ENCODE measurements around the gene ZNF433. TPM values are rescaled to one million over a fixed set of nuclear protein-coding genes. Genes with fewer than 3 reads are reported as not detected.

ZNF433 gene
- total RNA-seq, 1 donor from 2014 or later, result 1.4 TPM

- DNase-seq (ENCODE audit: low read depth), result no peak
- H3K4me3 ChIP-seq (ENCODE audit: low read depth, low read length), result peak within 1 kb of the TSS; percentile 86
- TF ChIP-seq, protein P1, sequence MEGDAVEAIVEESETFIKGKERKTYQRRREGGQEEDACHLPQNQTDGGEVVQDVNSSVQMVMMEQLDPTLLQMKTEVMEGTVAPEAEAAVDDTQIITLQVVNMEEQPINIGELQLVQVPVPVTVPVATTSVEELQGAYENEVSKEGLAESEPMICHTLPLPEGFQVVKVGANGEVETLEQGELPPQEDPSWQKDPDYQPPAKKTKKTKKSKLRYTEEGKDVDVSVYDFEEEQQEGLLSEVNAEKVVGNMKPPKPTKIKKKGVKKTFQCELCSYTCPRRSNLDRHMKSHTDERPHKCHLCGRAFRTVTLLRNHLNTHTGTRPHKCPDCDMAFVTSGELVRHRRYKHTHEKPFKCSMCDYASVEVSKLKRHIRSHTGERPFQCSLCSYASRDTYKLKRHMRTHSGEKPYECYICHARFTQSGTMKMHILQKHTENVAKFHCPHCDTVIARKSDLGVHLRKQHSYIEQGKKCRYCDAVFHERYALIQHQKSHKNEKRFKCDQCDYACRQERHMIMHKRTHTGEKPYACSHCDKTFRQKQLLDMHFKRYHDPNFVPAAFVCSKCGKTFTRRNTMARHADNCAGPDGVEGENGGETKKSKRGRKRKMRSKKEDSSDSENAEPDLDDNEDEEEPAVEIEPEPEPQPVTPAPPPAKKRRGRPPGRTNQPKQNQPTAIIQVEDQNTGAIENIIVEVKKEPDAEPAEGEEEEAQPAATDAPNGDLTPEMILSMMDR (conservative IDR thresholded peaks at IDR 0.05; ENCODE audit: low read depth, low read length), result no peak
These were observed 17.2 kb upstream of the ZNF433 start, which contains the start of gene ZNF878 for GRCh38 chr19:12052497-12053169. Gene ZNF878, minus strand, starts transcription at chr19:12052961. Its CDS starts 160 bp downstream, at chr19:12052801.

DNA sequence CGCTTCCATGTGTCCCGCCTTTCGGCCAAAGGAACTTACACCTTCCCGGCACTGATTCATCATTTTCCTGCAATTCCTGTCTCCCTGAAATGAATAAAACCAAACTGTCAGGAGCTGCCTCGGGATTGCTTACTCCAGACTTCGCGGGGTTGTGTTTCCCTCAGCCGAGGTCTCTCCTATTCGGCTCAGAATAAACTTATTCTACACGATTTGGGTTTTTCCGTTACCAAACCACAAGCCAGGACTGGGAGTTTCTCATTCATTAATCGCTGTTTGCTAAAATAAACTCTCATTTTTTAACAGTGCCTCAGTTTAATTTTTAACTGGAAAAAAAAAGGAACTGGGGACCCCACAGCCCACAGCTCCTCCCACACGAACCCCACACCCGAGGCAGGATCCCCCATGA lies 16.6 kb upstream of the ZNF433 start:
- peak overlapping the region; percentile 86 for H3K4me3 ChIP-seq (ENCODE audit: low read depth, low read length)
- TF ChIP-seq, protein P1 (conservative IDR thresholded peaks at IDR 0.05; ENCODE audit: low read depth, low read length), result no peak
- no peak for DNase-seq (ENCODE audit: low read depth)

DNA sequence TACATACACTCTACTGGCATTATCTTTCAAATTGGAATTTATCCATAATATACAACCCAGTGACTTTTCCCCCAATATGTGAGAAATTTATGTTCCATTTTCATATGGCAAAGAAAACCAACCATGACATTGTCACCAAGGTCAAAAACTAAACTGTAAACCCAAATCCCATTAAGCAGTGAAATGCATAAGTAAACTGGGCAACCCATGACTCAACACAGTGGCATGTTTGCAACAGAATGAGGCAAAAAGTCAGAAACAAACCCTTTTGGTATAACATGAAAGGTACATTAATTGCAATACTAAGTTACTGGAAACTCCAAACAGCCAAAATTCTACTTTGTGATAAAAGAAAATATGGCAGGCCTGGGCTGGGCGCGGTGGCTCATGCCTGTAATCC lies 12.4 kb upstream of the ZNF433 start:
- TF ChIP-seq, protein P1 (conservative IDR thresholded peaks at IDR 0.05; ENCODE audit: low read depth, low read length), result no peak
- no peak for DNase-seq (ENCODE audit: low read depth)
- no peak overlapping the region for H3K4me3 ChIP-seq (ENCODE audit: low read depth, low read length)

- no peak for DNase-seq (ENCODE audit: low read depth)
- TF ChIP-seq, protein P1 (conservative IDR thresholded peaks at IDR 0.05; ENCODE audit: low read depth, low read length), result no peak
- no peak overlapping the region for H3K4me3 ChIP-seq (ENCODE audit: low read depth, low read length)
These were observed 8.4 kb upstream of the ZNF433 start for GRCh38 chr19:12043752-12044422.

- no peak for DNase-seq (ENCODE audit: low read depth)
- TF ChIP-seq, protein P1 (conservative IDR thresholded peaks at IDR 0.05; ENCODE audit: low read depth, low read length), result no peak
- H3K4me3 ChIP-seq (ENCODE audit: low read depth, low read length), result no peak overlapping the region
These were observed 7.4 kb upstream of the ZNF433 start for GRCh38 chr19:12042893-12043292.

DNA sequence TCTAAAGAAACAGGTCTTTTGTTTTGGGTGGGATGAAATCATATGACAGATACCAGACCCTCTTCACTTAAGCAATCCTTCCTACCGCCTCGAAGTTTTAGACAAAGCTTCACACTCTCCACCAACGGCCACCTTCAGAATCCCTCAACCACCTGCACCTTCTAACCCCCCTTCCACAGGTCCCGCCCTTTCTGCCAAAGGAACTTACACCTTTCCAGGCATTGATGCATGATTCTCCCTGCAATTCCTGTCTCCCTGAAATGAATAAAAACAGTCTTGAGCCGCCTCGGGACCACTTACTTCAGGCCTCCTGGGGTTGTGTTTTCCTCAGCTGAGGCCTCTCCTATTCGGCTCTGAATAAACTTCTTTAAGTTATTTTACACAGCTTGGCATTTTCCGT lies 859 bp downstream of the ZNF433 start:
- peak overlapping the region; percentile 86 for H3K4me3 ChIP-seq (ENCODE audit: low read depth, low read length)
- TF ChIP-seq, protein P1 (conservative IDR thresholded peaks at IDR 0.05; ENCODE audit: low read depth, low read length), result no peak
- no peak for DNase-seq (ENCODE audit: low read depth)
